Suprapubic skin (tissue), 4 donors: ENCODE data around the gene ZBTB20. TPM values are rescaled to one million over a fixed set of nuclear protein-coding genes. Genes with fewer than 3 reads are reported as not detected.

Source experiments
- DNase-seq, 2 donors: peaks; one replicate each; pipeline ENCODE4 v3.0.0-alpha.2; 2019; ENCODE audit warnings: low spot score in 2 of 2
- H3K27ac ChIP-seq: fragments of 200-600 bp; sonication (generic); one replicate; pipeline ENCODE4 v1.5.1; 2019
- H3K27me3 ChIP-seq: fragments of 200-600 bp; sonication (generic); one replicate; pipeline ENCODE4 v1.5.1; 2019
- H3K36me3 ChIP-seq: fragments of 200-600 bp; sonication (generic); one replicate; pipeline ENCODE4 v1.5.1; 2019
- H3K4me1 ChIP-seq: fragments of 200-600 bp; sonication (generic); one replicate; pipeline ENCODE4 v1.5.1; 2019
- H3K4me3 ChIP-seq: fragments of 200-600 bp; sonication (generic); one replicate; pipeline ENCODE4 v1.5.1; 2019; ENCODE audit warnings: mild to moderate bottlenecking
- H3K9me3 ChIP-seq: fragments of 200-600 bp; sonication (generic); one replicate; pipeline ENCODE4 v1.5.1; 2019
- CTCF ChIP-seq, 2 donors: fragments of 200-600 bp in 1 of 2; fragments of 450-650 bp in 1 of 2; sonication (generic) in 1 of 2; IDR thresholded peaks; one replicate each; pipeline ENCODE4 v1.5.1; 2016 to 2019; ENCODE audit warnings: antibody characterized with exemption in 2 of 2, mild to moderate bottlenecking in 1 of 2, moderate library complexity in 1 of 2
- EP300 ChIP-seq: sonication (generic); formaldehyde crosslinking; IDR thresholded peaks from one replicate; pipeline ENCODE4 v1.6.1; 2017; ENCODE audit warnings: antibody characterized with exemption
- POLR2A ChIP-seq, 2 donors: fragments of 450-650 bp; IDR thresholded peaks; one replicate each; pipeline ENCODE4 v1.6.1; 2017; ENCODE audit warnings: antibody characterized with exemption in 2 of 2, mild to moderate bottlenecking in 2 of 2, moderate library complexity in 2 of 2
- POLR2AphosphoS5 ChIP-seq, 3 donors: sonication (generic); formaldehyde crosslinking; IDR thresholded peaks; one replicate each; pipeline ENCODE4 v1.6.1; 2017; ENCODE audit warnings: antibody characterized with exemption in 3 of 3
- WGBS: methylation state at CpG from one replicate; pipeline ENCODE4 v1.1.5; 2018; 5-methylcytosine and 5-hydroxymethylcytosine counted together
- total RNA-seq, 4 donors: library from RNA; depleted of rRNA; stranded (reverse); fragments of >200 nt; gene quantifications; one replicate each; pipeline ENCODE4 v1.1.0, GENCODE V29; 2016

Gene ZBTB20
- total RNA-seq, 4 donors from 2014 or later, result 23.6 to 77.2 (median 39.4) TPM

- TF ChIP-seq CTCF (IDR thresholded peaks at IDR 0.05) (no peak), POLR2AphosphoS5 (IDR thresholded peaks at IDR 0.05) (no peak), POLR2A (IDR thresholded peaks at IDR 0.05) (no peak), EP300 (no peak)
- no peaks in the 10 kb centered on the region for H3K9me3 ChIP-seq
- H3K27me3 ChIP-seq, result no peaks in the 10 kb centered on the region
- no peak overlapping the region for H3K4me3 ChIP-seq
- no peaks in the 10 kb centered on the region for H3K36me3 ChIP-seq
- H3K27ac ChIP-seq, result no peak overlapping the region
- no peak for DNase-seq
- no peaks in the 10 kb centered on the region for H3K4me1 ChIP-seq
These were observed 670.6 kb downstream of the ZBTB20 start for GRCh38 chr3:114476511-114476910.

GRCh38 chr3:114471478-114471877 lies 675.6 kb downstream of the ZBTB20 start:
- no peak for DNase-seq
- 86% methylated on average over 2 of the region's 2 CpGs for WGBS
- H3K4me3 ChIP-seq, result no peak overlapping the region
- peaks cover 10% of the 10 kb centered on the region for H3K4me1 ChIP-seq
- no peak for TF ChIP-seq CTCF (IDR thresholded peaks at IDR 0.05)
- no peak for TF ChIP-seq EP300
- TF ChIP-seq POLR2A (IDR thresholded peaks at IDR 0.05), result no peak
- no peak overlapping the region for H3K27ac ChIP-seq
- H3K9me3 ChIP-seq, result no peaks in the 10 kb centered on the region
- no peaks in the 10 kb centered on the region for H3K36me3 ChIP-seq
- no peaks in the 10 kb centered on the region for H3K27me3 ChIP-seq

GRCh38 chr3:114469070-114469469 lies 678.0 kb downstream of the ZBTB20 start:
- H3K9me3 ChIP-seq, result no peaks in the 10 kb centered on the region
- no peak overlapping the region for H3K4me3 ChIP-seq
- peaks cover 10% of the 10 kb centered on the region for H3K4me1 ChIP-seq
- TF ChIP-seq POLR2A (IDR thresholded peaks at IDR 0.05) (no peak), POLR2AphosphoS5 (IDR thresholded peaks at IDR 0.05) (no peak), EP300 (no peak), CTCF (IDR thresholded peaks at IDR 0.05) (no peak)
- WGBS, result 91% methylated on average over 1 of the region's 1 CpG
- no peaks in the 10 kb centered on the region for H3K36me3 ChIP-seq
- no peak for DNase-seq
- no peaks in the 10 kb centered on the region for H3K27me3 ChIP-seq
- no peak overlapping the region for H3K27ac ChIP-seq

GRCh38 chr3:114466816-114467215 lies 680.3 kb downstream of the ZBTB20 start:
- Histone ChIP-seq H3K4me1 (peaks cover 10% of the 10 kb centered on the region), H3K36me3 (no peaks in the 10 kb centered on the region), H3K27ac (no peak overlapping the region), H3K4me3 (no peak overlapping the region), H3K9me3 (no peaks in the 10 kb centered on the region), H3K27me3 (no peaks in the 10 kb centered on the region)
- WGBS, result 98% methylated on average over 4 of the region's 4 CpGs
- no peak for DNase-seq
- TF ChIP-seq CTCF (IDR thresholded peaks at IDR 0.05), result no peak
- TF ChIP-seq EP300, result no peak
- TF ChIP-seq POLR2AphosphoS5 (IDR thresholded peaks at IDR 0.05), result no peak
- no peak for TF ChIP-seq POLR2A (IDR thresholded peaks at IDR 0.05)

- H3K27me3 ChIP-seq, result no peaks in the 10 kb centered on the region
These were observed 680.8 kb downstream of the ZBTB20 start for GRCh38 chr3:114466251-114466650.

More at GRCh38 chr3:114466251-114466650, 680.8 kb downstream of the ZBTB20 start:
- no peak for DNase-seq
- Histone ChIP-seq H3K4me3 (no peak overlapping the region), H3K9me3 (no peaks in the 10 kb centered on the region), H3K36me3 (no peaks in the 10 kb centered on the region), H3K27ac (no peak overlapping the region), H3K4me1 (peaks cover 10% of the 10 kb centered on the region)
- 95% methylated on average over 2 of the region's 2 CpGs for WGBS
- no peak for TF ChIP-seq POLR2A (IDR thresholded peaks at IDR 0.05)
- no peak for TF ChIP-seq POLR2AphosphoS5 (IDR thresholded peaks at IDR 0.05)
- no peak for TF ChIP-seq EP300
- no peak for TF ChIP-seq CTCF (IDR thresholded peaks at IDR 0.05)
